ENCODE results near the gene TRAK1.

The TRAK1 gene

GRCh38 chr3:42256135-42256819 is 165.1 kb downstream of the TRAK1 start:
- no peak for DNase-seq

GRCh38 chr3:42257007-42257406 is 165.8 kb downstream of the TRAK1 start:
- no peak for DNase-seq

- DNase-seq = no peak
These were observed 171.4 kb downstream of the TRAK1 start for GRCh38 chr3:42262525-42262924.

- DNase-seq = no peak
These were observed 172.5 kb downstream of the TRAK1 start for GRCh38 chr3:42263354-42264346.

GRCh38 chr3:42264399-42265058 is 173.4 kb downstream of the TRAK1 start:
- peak; percentile 62 for DNase-seq

GRCh38 chr3:42265059-42265991 is 174.2 kb downstream of the TRAK1 start:
- no peak for DNase-seq

- no peak for DNase-seq
These were observed 174.9 kb downstream of the TRAK1 start, which contains the start of gene CCK for GRCh38 chr3:42266085-42266484. Gene CCK (minus strand): TSS chr3:42266185. CDS start chr3:42263630, 2,555 bp downstream.

GRCh38 chr3:42267878-42268277 is 176.7 kb downstream of the TRAK1 start:
- DNase-seq = no peak

GRCh38 chr3:42269647-42270046 is 178.5 kb downstream of the TRAK1 start:
- no peak for DNase-seq

GRCh38 chr3:42270561-42270960 is 179.4 kb downstream of the TRAK1 start:
- DNase-seq = no peak

GRCh38 chr3:42271786-42272185 is 180.6 kb downstream of the TRAK1 start:
- no peak for DNase-seq

GRCh38 chr3:42273361-42273760 is 182.2 kb downstream of the TRAK1 start:
- no peak for DNase-seq

- DNase-seq = no peak
These were observed 183.1 kb downstream of the TRAK1 start for GRCh38 chr3:42274266-42274665.

- DNase-seq = no peak
These were observed 184.1 kb downstream of the TRAK1 start for GRCh38 chr3:42275217-42275616.
